Fibroblast of mammary gland (primary cell): ENCODE results near the gene MGMT.

Experiments
- DNase-seq: peaks from one replicate; pipeline ENCODE4 v3.0.0-alpha.2; 2010; ENCODE audit warnings: low read depth
- H3K4me3 ChIP-seq: 2 replicates; pipeline ENCODE4 v1.5.1; 2011; ENCODE audit warnings: low read depth, mild to moderate bottlenecking, low read length, moderate library complexity; ENCODE audit not compliant: control insufficient read depth
- CTCF ChIP-seq: conservative IDR thresholded peaks from 2 replicates; pipeline ENCODE4 v1.5.1; 2011; ENCODE audit warnings: low read depth, low read length, inconsistent platforms; ENCODE audit not compliant: control insufficient read depth, insufficient read depth

MGMT gene

GRCh38 chr10:129466703-129467358 is at the start of gene MGMT:
Gene MGMT (plus strand): TSS chr10:129467241.
- peak; percentile 76 for DNase-seq
- TF ChIP-seq CTCF, result no peak
- peak within 1 kb of the TSS; percentile 73 for H3K4me3 ChIP-seq

GRCh38 chr10:129417870-129418269 is 49.2 kb upstream of the MGMT start:
- H3K4me3 ChIP-seq, result no peak overlapping the region
- DNase-seq, result peak; percentile 1
- no peak for TF ChIP-seq CTCF

- DNase-seq, result no peak
- H3K4me3 ChIP-seq, result no peak overlapping the region
- TF ChIP-seq CTCF, result no peak
Observed at GRCh38 chr10:129418496-129419225, 48.4 kb upstream of the MGMT start.

GRCh38 chr10:129419397-129419796 is 47.6 kb upstream of the MGMT start:
- no peak for TF ChIP-seq CTCF
- no peak for DNase-seq
- no peak overlapping the region for H3K4me3 ChIP-seq

- no peak for TF ChIP-seq CTCF
- no peak for DNase-seq
- H3K4me3 ChIP-seq, result no peak overlapping the region
Observed at GRCh38 chr10:129421399-129422010, 45.5 kb upstream of the MGMT start.

- no peak overlapping the region for H3K4me3 ChIP-seq
- TF ChIP-seq CTCF, result no peak
- DNase-seq, result no peak
Observed at GRCh38 chr10:129424978-129425377, 42.1 kb upstream of the MGMT start.
